ENCODE measurements around the gene COG5.

DNA sequence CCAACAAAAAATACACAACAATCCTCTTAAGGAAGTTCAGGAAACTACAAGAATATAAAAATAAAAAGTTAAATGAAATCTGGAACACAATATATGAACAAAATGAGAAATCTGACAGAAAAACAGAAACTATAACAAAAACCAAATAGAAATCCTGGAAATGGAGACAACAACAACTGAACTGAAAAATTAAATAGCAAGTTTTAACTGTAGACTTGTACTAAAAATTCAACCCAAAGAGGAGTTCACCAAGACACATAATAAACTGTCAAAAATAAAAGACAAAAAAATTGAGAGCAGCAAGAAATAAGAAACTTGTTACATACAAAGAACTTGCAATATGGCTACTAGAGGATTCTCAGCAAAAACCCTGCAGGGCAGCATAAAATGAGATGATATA is 349.8 kb downstream of the COG5 start:
- TF ChIP-seq, protein P1, sequence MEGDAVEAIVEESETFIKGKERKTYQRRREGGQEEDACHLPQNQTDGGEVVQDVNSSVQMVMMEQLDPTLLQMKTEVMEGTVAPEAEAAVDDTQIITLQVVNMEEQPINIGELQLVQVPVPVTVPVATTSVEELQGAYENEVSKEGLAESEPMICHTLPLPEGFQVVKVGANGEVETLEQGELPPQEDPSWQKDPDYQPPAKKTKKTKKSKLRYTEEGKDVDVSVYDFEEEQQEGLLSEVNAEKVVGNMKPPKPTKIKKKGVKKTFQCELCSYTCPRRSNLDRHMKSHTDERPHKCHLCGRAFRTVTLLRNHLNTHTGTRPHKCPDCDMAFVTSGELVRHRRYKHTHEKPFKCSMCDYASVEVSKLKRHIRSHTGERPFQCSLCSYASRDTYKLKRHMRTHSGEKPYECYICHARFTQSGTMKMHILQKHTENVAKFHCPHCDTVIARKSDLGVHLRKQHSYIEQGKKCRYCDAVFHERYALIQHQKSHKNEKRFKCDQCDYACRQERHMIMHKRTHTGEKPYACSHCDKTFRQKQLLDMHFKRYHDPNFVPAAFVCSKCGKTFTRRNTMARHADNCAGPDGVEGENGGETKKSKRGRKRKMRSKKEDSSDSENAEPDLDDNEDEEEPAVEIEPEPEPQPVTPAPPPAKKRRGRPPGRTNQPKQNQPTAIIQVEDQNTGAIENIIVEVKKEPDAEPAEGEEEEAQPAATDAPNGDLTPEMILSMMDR (IDR thresholded peaks at IDR 0.05): no peak
- TF ChIP-seq POLR2A (IDR thresholded peaks at IDR 0.05): no peak
